ENCODE measurements around the gene MAML3. TPM values are rescaled to one million over a fixed set of nuclear protein-coding genes. Genes with fewer than 3 reads are reported as not detected.
A peak's percentile ranks its signal among the peaks of the same experiment; 100 is the strongest.

Gene MAML3
- total and polyA plus RNA-seq, 10 donors: 0.63 to 18.4 (median 12.7) TPM

DNA sequence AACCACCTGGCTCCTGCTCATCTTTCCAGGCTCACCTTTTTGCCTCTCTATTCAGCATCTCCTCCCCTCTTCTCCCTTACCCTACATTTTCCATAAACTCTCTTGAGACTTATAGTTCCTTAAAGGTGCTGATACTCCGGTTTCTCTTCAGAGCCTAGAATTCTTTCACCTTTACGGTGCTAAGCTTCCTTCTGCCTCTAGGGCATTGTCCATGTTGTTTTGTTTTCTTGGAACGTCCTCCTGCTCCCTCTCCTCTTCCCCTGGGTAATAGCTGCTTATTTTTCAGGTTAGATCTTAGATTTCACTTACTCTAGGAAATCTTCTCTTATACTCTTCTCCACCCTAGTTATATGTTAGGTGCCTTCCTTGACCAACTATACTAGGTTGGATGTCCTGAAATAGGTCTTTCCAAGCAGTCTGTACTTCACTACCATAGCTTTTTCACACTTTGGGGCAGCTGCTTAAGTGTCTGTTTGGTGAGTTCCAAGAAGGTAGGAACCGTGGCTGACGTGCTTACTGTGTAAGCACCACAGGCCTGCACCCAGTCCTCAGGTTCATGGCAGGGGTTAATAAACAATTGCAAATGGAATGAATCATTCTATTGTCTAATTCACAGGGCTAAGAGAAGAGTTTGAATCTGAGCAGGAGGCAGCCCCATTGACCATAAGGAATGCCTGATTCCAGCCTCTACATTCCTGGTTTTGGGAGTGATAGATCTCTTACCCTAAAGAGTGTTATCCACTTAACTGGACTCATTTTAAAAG lies 260.8 kb downstream of the MAML3 start:
- WGBS, 5 donors: 85 to 96% (median 90%) methylated on average over 5 of the region's 5 CpGs
- Histone ChIP-seq H3K9me3 (no peaks in the 10 kb centered on the region), H3K27me3 (replicated peaks in 1 of 7) (no peaks in the 10 kb centered on the region), H3K4me3 (no peak overlapping the region), H3K4me1 (peaks cover 0 to 17% (median 4%) of the 10 kb centered on the region in 6 donors), H3K36me3 (no peaks in the 10 kb centered on the region), H3K27ac (no peak overlapping the region)
- DNase-seq: no peak
- TF ChIP-seq POLR2A (IDR thresholded peaks at IDR 0.05) (no peak), POLR2AphosphoS5 (IDR thresholded peaks at IDR 0.05) (no peak)
- TF ChIP-seq, protein P1, sequence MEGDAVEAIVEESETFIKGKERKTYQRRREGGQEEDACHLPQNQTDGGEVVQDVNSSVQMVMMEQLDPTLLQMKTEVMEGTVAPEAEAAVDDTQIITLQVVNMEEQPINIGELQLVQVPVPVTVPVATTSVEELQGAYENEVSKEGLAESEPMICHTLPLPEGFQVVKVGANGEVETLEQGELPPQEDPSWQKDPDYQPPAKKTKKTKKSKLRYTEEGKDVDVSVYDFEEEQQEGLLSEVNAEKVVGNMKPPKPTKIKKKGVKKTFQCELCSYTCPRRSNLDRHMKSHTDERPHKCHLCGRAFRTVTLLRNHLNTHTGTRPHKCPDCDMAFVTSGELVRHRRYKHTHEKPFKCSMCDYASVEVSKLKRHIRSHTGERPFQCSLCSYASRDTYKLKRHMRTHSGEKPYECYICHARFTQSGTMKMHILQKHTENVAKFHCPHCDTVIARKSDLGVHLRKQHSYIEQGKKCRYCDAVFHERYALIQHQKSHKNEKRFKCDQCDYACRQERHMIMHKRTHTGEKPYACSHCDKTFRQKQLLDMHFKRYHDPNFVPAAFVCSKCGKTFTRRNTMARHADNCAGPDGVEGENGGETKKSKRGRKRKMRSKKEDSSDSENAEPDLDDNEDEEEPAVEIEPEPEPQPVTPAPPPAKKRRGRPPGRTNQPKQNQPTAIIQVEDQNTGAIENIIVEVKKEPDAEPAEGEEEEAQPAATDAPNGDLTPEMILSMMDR (IDR thresholded peaks at IDR 0.05 in 8 of 11, conservative IDR thresholded peaks at IDR 0.05 in 3 of 11): no peak
- intact Hi-C loops (cut with DNase I; ENCODE audit: low total_unique reads): no loop called here

DNA sequence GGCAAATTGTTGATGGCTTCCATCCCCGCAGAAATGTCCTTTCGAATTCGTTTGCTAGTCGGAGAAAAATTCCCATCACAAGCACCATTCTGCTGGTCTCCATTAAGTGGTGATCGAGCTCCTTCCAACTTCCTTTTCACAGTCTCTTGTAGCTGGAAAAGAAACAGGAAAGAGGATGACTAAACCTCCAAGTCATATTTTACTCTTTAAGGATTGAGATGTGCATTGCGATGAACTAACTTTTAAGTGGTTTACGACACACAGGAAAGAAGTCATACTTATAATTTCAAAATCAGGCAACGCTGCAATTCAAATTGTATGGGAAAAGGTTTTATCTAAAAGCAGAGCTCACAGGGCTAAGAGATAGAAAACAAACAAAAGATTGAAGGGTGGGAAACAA lies 263.2 kb downstream of the MAML3 start:
- intact Hi-C loops (cut with DNase I; ENCODE audit: low total_unique reads): no loop called here
- H3K36me3 ChIP-seq: no peaks in the 10 kb centered on the region
- 63 to 83% (median 74%) methylated on average over 8 of the region's 8 CpGs for WGBS, 5 donors
- H3K9me3 ChIP-seq: no peaks in the 10 kb centered on the region
- TF ChIP-seq POLR2AphosphoS5 (IDR thresholded peaks at IDR 0.05): no peak
- TF ChIP-seq, protein P1 (IDR thresholded peaks at IDR 0.05 in 8 of 11, conservative IDR thresholded peaks at IDR 0.05 in 3 of 11): no peak
- TF ChIP-seq POLR2A (IDR thresholded peaks at IDR 0.05): no peak
- H3K4me1 ChIP-seq: peaks cover 0 to 35% (median 19%) of the 10 kb centered on the region in 6 donors
- H3K27me3 ChIP-seq (replicated peaks in 1 of 7): no peaks in the 10 kb centered on the region
- no peak overlapping the region for H3K4me3 ChIP-seq
- peak overlapping the region in 5 of 8 donors; percentile 10 to 70 (median 60) for H3K27ac ChIP-seq
- DNase-seq: no peak

DNA sequence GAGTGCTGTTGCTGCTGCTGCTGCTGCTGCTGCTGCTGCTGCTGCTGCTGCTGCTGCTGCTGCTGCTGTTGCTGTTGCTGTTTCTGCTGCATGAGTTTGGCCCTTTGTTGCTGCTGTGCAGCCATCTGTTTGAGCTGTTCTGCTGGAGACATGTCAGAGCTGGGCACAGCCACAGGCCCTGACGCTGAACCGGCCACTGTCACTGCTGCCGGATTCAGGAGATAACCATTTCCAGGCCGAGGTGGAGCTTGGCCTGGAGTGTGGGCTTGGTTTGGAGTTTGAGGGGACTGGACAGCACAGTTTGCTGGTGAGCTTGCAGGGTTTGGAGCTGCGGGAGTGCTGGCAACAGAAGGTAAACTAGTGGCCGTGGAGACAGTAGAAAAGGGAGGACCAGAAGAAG lies 264.1 kb downstream of the MAML3 start:
- H3K9me3 ChIP-seq: no peaks in the 10 kb centered on the region
- peak overlapping the region in 1 of 8 donors; percentile 70 for H3K27ac ChIP-seq
- TF ChIP-seq, protein P1 (IDR thresholded peaks at IDR 0.05 in 8 of 11, conservative IDR thresholded peaks at IDR 0.05 in 3 of 11): no peak
- TF ChIP-seq POLR2AphosphoS5 (IDR thresholded peaks at IDR 0.05) (no peak), POLR2A (IDR thresholded peaks at IDR 0.05) (no peak)
- DNase-seq: no peak
- H3K36me3 ChIP-seq: no peaks in the 10 kb centered on the region
- intact Hi-C loops (cut with DNase I; ENCODE audit: low total_unique reads): no loop called here
- 92 to 98% (median 94%) methylated on average over 6 of the region's 6 CpGs for WGBS, 5 donors
- H3K4me1 ChIP-seq: peaks cover 0 to 35% (median 19%) of the 10 kb centered on the region in 6 donors
- H3K4me3 ChIP-seq: no peak overlapping the region
- no peaks in the 10 kb centered on the region for H3K27me3 ChIP-seq (replicated peaks in 1 of 7)

DNA sequence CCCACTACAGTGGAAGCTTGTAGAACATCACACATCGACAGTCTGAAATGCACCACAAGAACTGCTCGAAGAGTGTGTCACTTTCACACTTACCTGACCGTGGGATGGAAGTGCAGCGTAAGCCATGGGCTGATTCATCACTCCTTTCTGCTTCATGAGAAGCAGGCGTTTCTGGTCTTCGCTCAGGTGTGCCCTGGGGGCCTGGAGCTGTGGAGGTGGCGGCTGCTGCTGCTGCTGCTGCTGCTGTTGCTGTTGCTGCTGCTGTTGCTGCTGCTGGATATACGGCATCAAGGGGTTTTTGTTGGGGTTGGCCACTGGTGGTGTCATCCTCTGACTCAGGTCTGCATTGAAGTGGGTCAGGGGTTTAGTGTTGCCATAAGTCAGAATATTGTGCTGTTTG lies 264.7 kb downstream of the MAML3 start:
- TF ChIP-seq POLR2A (IDR thresholded peaks at IDR 0.05) (no peak), POLR2AphosphoS5 (IDR thresholded peaks at IDR 0.05) (no peak)
- TF ChIP-seq, protein P1 (IDR thresholded peaks at IDR 0.05 in 8 of 11, conservative IDR thresholded peaks at IDR 0.05 in 3 of 11): no peak

More for the DNA sequence above, 264.7 kb downstream of the MAML3 start:
- H3K36me3 ChIP-seq: no peaks in the 10 kb centered on the region
- no peaks in the 10 kb centered on the region for H3K27me3 ChIP-seq (replicated peaks in 1 of 7)
- 56 to 87% (median 71%) methylated on average over 8 of the region's 8 CpGs for WGBS, 5 donors
- intact Hi-C loops (cut with DNase I; ENCODE audit: low total_unique reads): no loop called here
- no peak for DNase-seq
- no peak overlapping the region for H3K27ac ChIP-seq
- H3K4me3 ChIP-seq: no peak overlapping the region
- peaks cover 0 to 35% (median 19%) of the 10 kb centered on the region in 6 donors for H3K4me1 ChIP-seq
- H3K9me3 ChIP-seq: no peaks in the 10 kb centered on the region

All from spleen (tissue), 11 donors.